ENCODE data around the gene PARP15. TPM values are rescaled to one million over a fixed set of nuclear protein-coding genes. Genes with fewer than 3 reads are reported as not detected.

Gene PARP15
- total RNA-seq, 1 experiment from 2014 or later, result 0.15 TPM

- H3K27ac Mint-ChIP-seq, result no peak overlapping the region
- no peaks in the 10 kb centered on the region for H3K9me3 Mint-ChIP-seq
- H3K4me1 Mint-ChIP-seq, result no peaks in the 10 kb centered on the region
- POLR2A ChIA-PET, result no interaction called here
- peaks cover 16% of the 10 kb centered on the region for H3K36me3 Mint-ChIP-seq
- no peak for DNase-seq (ENCODE audit: low spot score)
- no peaks in the 10 kb centered on the region for H3K27me3 Mint-ChIP-seq (ENCODE audit: low read depth)
- no peak overlapping the region for H3K4me3 Mint-ChIP-seq
- no peak for TF ChIP-seq ZNF416 (CRISPR knock-in tag; IDR thresholded peaks at IDR 0.05)
- no peak for TF ChIP-seq OVOL2 (CRISPR knock-in tag; IDR thresholded peaks at IDR 0.05; ENCODE audit: borderline replicate concordance)
- TF ChIP-seq ATF3 (CRISPR knock-in tag; conservative IDR thresholded peaks at IDR 0.05), result no peak
- no peak for TF ChIP-seq NR3C1 (CRISPR knock-in tag; conservative IDR thresholded peaks at IDR 0.05; ENCODE audit: low read depth)
- no peak for TF ChIP-seq TEAD1 (CRISPR knock-in tag; IDR thresholded peaks at IDR 0.05)
- no peak for TF ChIP-seq AR (CRISPR knock-in tag; IDR thresholded peaks at IDR 0.05)
- no peak for TF ChIP-seq ZNF396 (CRISPR knock-in tag; IDR thresholded peaks at IDR 0.05; ENCODE audit: borderline replicate concordance)
- no peak for TF ChIP-seq MLX (CRISPR knock-in tag; IDR thresholded peaks at IDR 0.05)
- no peak for TF ChIP-seq ZSCAN18 (CRISPR knock-in tag; IDR thresholded peaks at IDR 0.05)
- no peak for TF ChIP-seq USF1 (CRISPR knock-in tag; IDR thresholded peaks at IDR 0.05)
- TF ChIP-seq PRRX2 (CRISPR knock-in tag; IDR thresholded peaks at IDR 0.05), result no peak
- TF ChIP-seq GABPB1 (CRISPR knock-in tag; IDR thresholded peaks at IDR 0.05), result no peak
- no peak for TF ChIP-seq ZNF317 (CRISPR knock-in tag; IDR thresholded peaks at IDR 0.05; ENCODE audit: borderline replicate concordance, low read depth)
- no peak for TF ChIP-seq NR2C2 (CRISPR knock-in tag; IDR thresholded peaks at IDR 0.05)
- TF ChIP-seq SMAD4 (CRISPR knock-in tag; IDR thresholded peaks at IDR 0.05), result no peak
- TF ChIP-seq E2F5 (CRISPR knock-in tag; IDR thresholded peaks at IDR 0.05), result no peak
- no peak for TF ChIP-seq ZNF121 (CRISPR knock-in tag; IDR thresholded peaks at IDR 0.05)
- no peak for TF ChIP-seq ZNF423 (CRISPR knock-in tag; IDR thresholded peaks at IDR 0.05)
- TF ChIP-seq CREB1 (CRISPR knock-in tag; IDR thresholded peaks at IDR 0.05), result no peak
- CTCF ChIA-PET, result interaction anchor here (1.4 kb wide), 1 partner anchor 8 kb away, joined by 5 read pairs; no protein-coding TSS in a partner anchor
- ATAC-seq, result no peak
These were observed 109.8 kb downstream of the PARP15 start for GRCh38 chr3:122687298-122687697.

Other genes with a start within 250 kb of the PARP15 start
- gene MIX23, start 194.4 kb upstream of the PARP15 start, total RNA-seq (2021), result 78.0 to 81.7 TPM (median 80.9 TPM) in 3 replicates
- 83.9 to 141 TPM (median 128 TPM) in 3 replicates for gene FAM162A, start 193.5 kb upstream of the PARP15 start, total RNA-seq (2021)
- gene WDR5B, start 161.6 kb upstream of the PARP15 start, total RNA-seq (2021), result 2.6 to 2.9 TPM (median 2.8 TPM) in 3 replicates
- 53.8 to 58.8 TPM (median 58.2 TPM) in 3 replicates for gene KPNA1, start 62.7 kb upstream of the PARP15 start, total RNA-seq (2021)
- gene PARP9, start 13.3 kb upstream of the PARP15 start, total RNA-seq (2021), result 1.8 to 2.1 TPM (median 1.9 TPM) in 3 replicates
- gene DTX3L, start 13.3 kb upstream of the PARP15 start, total RNA-seq (2021), result 4.4 to 4.9 TPM (median 4.6 TPM) in 3 replicates
- gene PARP14, start 103.2 kb downstream of the PARP15 start, total RNA-seq (2021), result 15.9 to 17.6 TPM (median 16.8 TPM) in 3 replicates
- 7.6 to 10.4 TPM (median 9.1 TPM) in 3 replicates for gene HSPBAP1, start 216.2 kb downstream of the PARP15 start, total RNA-seq (2021)
- 8.0 to 10.2 TPM (median 8.5 TPM) in 3 replicates for gene SLC49A4, start 217.4 kb downstream of the PARP15 start, total RNA-seq (2021)

Data from WTC11 (cell line).